ENCODE measurements around the gene ANKS1A.

ANKS1A gene

GRCh38 chr6:35024551-35025054, 135.5 kb downstream of the ANKS1A start (continued):
- no peak for TF ChIP-seq ZNF132 (tag by site-specific recombination; IDR thresholded peaks at IDR 0.05; ENCODE audit: borderline replicate concordance)
- no peak for TF ChIP-seq ZNF571 (tag by site-specific recombination; IDR thresholded peaks at IDR 0.05)
- no peak for TF ChIP-seq MYNN (tag by site-specific recombination; IDR thresholded peaks at IDR 0.05; ENCODE audit: borderline replicate concordance)
- TF ChIP-seq ZNF768 (tag by site-specific recombination; IDR thresholded peaks at IDR 0.05): no peak
- peak; percentile 22; the same call in 1 of the 2 replicates for TF ChIP-seq SP2 (tag by site-specific recombination; IDR thresholded peaks at IDR 0.05)
- no peak for TF ChIP-seq ZNF501 (tag by site-specific recombination; IDR thresholded peaks at IDR 0.05)
- TF ChIP-seq ZNF791 (tag by site-specific recombination; IDR thresholded peaks at IDR 0.05): no peak
- no peak for TF ChIP-seq ZNF658 (tag by site-specific recombination; IDR thresholded peaks at IDR 0.05)
- TF ChIP-seq ZNF677 (tag by site-specific recombination; IDR thresholded peaks at IDR 0.05): no peak
- TF ChIP-seq ZNF510 (tag by site-specific recombination; IDR thresholded peaks at IDR 0.05; ENCODE audit: insufficient replicate concordance): no peak
- TF ChIP-seq ZNF398 (tag by site-specific recombination; IDR thresholded peaks at IDR 0.05): no peak
- peak; percentile 35; the same call in 1 of the 2 replicates for TF ChIP-seq WT1 (tag by site-specific recombination; IDR thresholded peaks at IDR 0.05)
- peak; percentile 42; the same call in 1 of the 2 replicates for TF ChIP-seq KLF10 (tag by site-specific recombination; IDR thresholded peaks at IDR 0.05)
- TF ChIP-seq KLF17 (tag by site-specific recombination; IDR thresholded peaks at IDR 0.05): 0 out of 2 replicates have a peak, but pooled peaks have one; percentile 69
- TF ChIP-seq ZBTB17 (tag by site-specific recombination; IDR thresholded peaks at IDR 0.05): peak; percentile 51
- peak; percentile 90 for TF ChIP-seq PRDM10 (tag by site-specific recombination; IDR thresholded peaks at IDR 0.05)
- TF ChIP-seq ZNF624 (tag by site-specific recombination; IDR thresholded peaks at IDR 0.05): no peak
- no peak for TF ChIP-seq ZNF600 (tag by site-specific recombination; IDR thresholded peaks at IDR 0.05)
- TF ChIP-seq, protein P1, sequence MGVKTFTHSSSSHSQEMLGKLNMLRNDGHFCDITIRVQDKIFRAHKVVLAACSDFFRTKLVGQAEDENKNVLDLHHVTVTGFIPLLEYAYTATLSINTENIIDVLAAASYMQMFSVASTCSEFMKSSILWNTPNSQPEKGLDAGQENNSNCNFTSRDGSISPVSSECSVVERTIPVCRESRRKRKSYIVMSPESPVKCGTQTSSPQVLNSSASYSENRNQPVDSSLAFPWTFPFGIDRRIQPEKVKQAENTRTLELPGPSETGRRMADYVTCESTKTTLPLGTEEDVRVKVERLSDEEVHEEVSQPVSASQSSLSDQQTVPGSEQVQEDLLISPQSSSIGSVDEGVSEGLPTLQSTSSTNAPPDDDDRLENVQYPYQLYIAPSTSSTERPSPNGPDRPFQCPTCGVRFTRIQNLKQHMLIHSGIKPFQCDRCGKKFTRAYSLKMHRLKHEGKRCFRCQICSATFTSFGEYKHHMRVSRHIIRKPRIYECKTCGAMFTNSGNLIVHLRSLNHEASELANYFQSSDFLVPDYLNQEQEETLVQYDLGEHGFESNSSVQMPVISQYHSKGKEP (tag by site-specific recombination; IDR thresholded peaks at IDR 0.05): peak; percentile 10; the same call in 1 of the 2 replicates
- no peak for TF ChIP-seq KLF9 (tag by site-specific recombination; IDR thresholded peaks at IDR 0.05; ENCODE audit: low read depth)
- peak; percentile 54; the same call in 1 of the 2 replicates for TF ChIP-seq KLF8 (tag by site-specific recombination; IDR thresholded peaks at IDR 0.05)
- no peak for TF ChIP-seq ZNF175 (tag by site-specific recombination; IDR thresholded peaks at IDR 0.05)
- TF ChIP-seq ZNF561 (tag by site-specific recombination; IDR thresholded peaks at IDR 0.05; ENCODE audit: borderline replicate concordance): peak; percentile 48; the same call in 1 of the 2 replicates
- no peak for TF ChIP-seq ZNF555 (tag by site-specific recombination; conservative IDR thresholded peaks at IDR 0.05)
- TF ChIP-seq KLF1 (tag by site-specific recombination; IDR thresholded peaks at IDR 0.05): peak; percentile 96
- TF ChIP-seq ATF2 (tag by site-specific recombination; IDR thresholded peaks at IDR 0.05; ENCODE audit: low read depth): peak; percentile 97
- TF ChIP-seq HIC1 (tag by site-specific recombination; IDR thresholded peaks at IDR 0.05): peak; percentile 68; the same call in 1 of the 2 replicates
- no peak for TF ChIP-seq ZNF366 (tag by site-specific recombination; conservative IDR thresholded peaks at IDR 0.05)
- TF ChIP-seq ZNF302 (tag by site-specific recombination; IDR thresholded peaks at IDR 0.05; ENCODE audit: low read depth): no peak

All from HEK293 (cell line).